Skeletal muscle tissue (tissue), 4 donors: Measurements from ENCODE around the gene PICALM. TPM values are rescaled to one million over a fixed set of nuclear protein-coding genes. Genes with fewer than 3 reads are reported as not detected.
A peak's percentile ranks its signal among the peaks of the same experiment; 100 is the strongest.
"Not testable (repeated sequence)": the region's sequence is repeated elsewhere in the genome, so short reads cannot be mapped to it uniquely, and the experiment has no call there.

ENCODE experiments used
- H3K27ac ChIP-seq: one replicate; pipeline ENCODE4 v1.7.0; 2013; ENCODE audit warnings: mild to moderate bottlenecking, low read depth, low read length, inconsistent platforms
- H3K27me3 ChIP-seq, 3 donors: one replicate each; pipeline ENCODE4 v1.7.0; 2013; ENCODE audit warnings: low read length in 3 of 3; ENCODE audit not compliant: control insufficient read depth in 3 of 3, insufficient read depth in 3 of 3
- H3K36me3 ChIP-seq, 3 donors: one replicate each; pipeline ENCODE4 v1.7.0; 2013; ENCODE audit warnings: low read length in 3 of 3; ENCODE audit not compliant: control insufficient read depth in 3 of 3, insufficient read depth in 3 of 3
- H3K4me1 ChIP-seq, 3 donors: one replicate each; pipeline ENCODE4 v1.7.0; 2013; ENCODE audit warnings: low read length in 3 of 3, mild to moderate bottlenecking in 3 of 3; ENCODE audit not compliant: control insufficient read depth in 3 of 3, insufficient read depth in 3 of 3
- H3K4me3 ChIP-seq, 3 donors: one replicate each; pipeline ENCODE4 v1.7.0; 2013; ENCODE audit warnings: low read length in 3 of 3
- H3K9ac ChIP-seq, 3 donors: one replicate each; pipeline ENCODE4 v1.7.0; 2013; ENCODE audit warnings: low read length in 3 of 3, mild to moderate bottlenecking in 3 of 3, moderate library complexity in 2 of 3, low read depth in 1 of 3
- H3K9me3 ChIP-seq, 3 donors: one replicate each; pipeline ENCODE4 v1.7.0; 2013; ENCODE audit warnings: low read length in 3 of 3; ENCODE audit not compliant: control insufficient read depth in 3 of 3
- total RNA-seq: library from RNA; depleted of rRNA; stranded (reverse); fragments of >200 nt; gene quantifications from one replicate; pipeline ENCODE4 v1.2.3, GENCODE V29; 2014
- donor health status: Osteomylitis.

PICALM gene
- total RNA-seq, 1 donor from 2014 or later: 707 TPM

- H3K9me3 ChIP-seq: peaks cover 0 to 2% (median 0%) of the 10 kb centered on the region in 3 donors
- H3K27ac ChIP-seq: no peak overlapping the region
- no peaks in the 10 kb centered on the region for H3K36me3 ChIP-seq
- no peak overlapping the region for H3K9ac ChIP-seq
- no peak overlapping the region for H3K4me3 ChIP-seq
- peaks cover 0 to 2% (median 0%) of the 10 kb centered on the region in 3 donors for H3K4me1 ChIP-seq
- peaks cover 0 to 5% (median 4%) of the 10 kb centered on the region in 3 donors for H3K27me3 ChIP-seq
Measured at GRCh38 chr11:85939099-85940015, 129.5 kb downstream of the PICALM start.

DNA sequence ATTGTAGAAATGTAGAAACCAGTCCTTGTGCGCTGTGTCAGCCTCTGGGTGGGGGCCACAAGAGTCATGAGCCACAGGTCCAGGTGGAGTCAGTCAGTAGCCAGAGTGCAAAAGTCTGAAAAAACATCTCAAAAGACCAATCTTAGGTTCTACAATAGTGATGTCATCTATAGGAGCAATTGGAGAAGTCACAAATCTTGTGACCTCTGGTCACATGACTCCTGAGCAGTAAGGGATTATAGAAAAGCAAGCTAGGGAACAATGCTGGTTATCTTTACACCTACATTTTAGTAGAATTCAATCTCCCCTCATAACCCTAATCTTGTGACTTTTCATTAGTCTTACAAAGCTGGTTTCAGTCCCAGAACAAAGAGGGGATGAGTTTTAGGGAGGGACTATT is 131.0 kb downstream of the PICALM start:
- Histone ChIP-seq H3K4me3 (no peak overlapping the region), H3K27me3 (peaks cover 0 to 5% (median 4%) of the 10 kb centered on the region in 3 donors), H3K27ac (no peak overlapping the region), H3K36me3 (no peaks in the 10 kb centered on the region), H3K9ac (no peak overlapping the region), H3K9me3 (peaks cover 0 to 2% (median 0%) of the 10 kb centered on the region in 3 donors), H3K4me1 (peaks cover 0 to 2% (median 0%) of the 10 kb centered on the region in 3 donors)

DNA sequence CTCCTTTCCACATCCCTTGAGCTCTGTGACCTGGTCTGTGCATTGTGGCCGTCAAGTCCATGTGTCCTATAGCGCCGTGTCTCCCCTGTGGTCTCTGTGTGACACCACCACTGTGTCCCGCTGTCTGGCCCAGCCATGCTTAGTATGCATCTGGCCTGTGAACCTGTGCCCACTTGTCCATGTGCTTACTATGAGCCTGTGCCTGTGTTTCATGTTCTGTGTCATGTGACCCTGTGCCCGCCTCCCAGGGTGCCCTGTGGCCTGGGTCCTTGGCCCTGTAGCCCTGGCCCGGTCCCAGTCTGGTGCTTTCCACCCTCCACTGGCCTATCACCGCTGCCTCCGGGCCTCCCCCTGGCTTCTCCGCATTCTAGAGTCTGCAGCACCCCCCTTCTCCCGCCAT is 133.1 kb downstream of the PICALM start:
- Histone ChIP-seq H3K9ac (no peak overlapping the region), H3K27ac (no peak overlapping the region), H3K4me1 (no peaks in the 10 kb centered on the region), H3K36me3 (no peaks in the 10 kb centered on the region), H3K27me3 (peaks cover 0 to 5% (median 4%) of the 10 kb centered on the region in 3 donors), H3K9me3 (peaks cover 0 to 2% (median 0%) of the 10 kb centered on the region in 3 donors), H3K4me3 (no peak overlapping the region)

DNA sequence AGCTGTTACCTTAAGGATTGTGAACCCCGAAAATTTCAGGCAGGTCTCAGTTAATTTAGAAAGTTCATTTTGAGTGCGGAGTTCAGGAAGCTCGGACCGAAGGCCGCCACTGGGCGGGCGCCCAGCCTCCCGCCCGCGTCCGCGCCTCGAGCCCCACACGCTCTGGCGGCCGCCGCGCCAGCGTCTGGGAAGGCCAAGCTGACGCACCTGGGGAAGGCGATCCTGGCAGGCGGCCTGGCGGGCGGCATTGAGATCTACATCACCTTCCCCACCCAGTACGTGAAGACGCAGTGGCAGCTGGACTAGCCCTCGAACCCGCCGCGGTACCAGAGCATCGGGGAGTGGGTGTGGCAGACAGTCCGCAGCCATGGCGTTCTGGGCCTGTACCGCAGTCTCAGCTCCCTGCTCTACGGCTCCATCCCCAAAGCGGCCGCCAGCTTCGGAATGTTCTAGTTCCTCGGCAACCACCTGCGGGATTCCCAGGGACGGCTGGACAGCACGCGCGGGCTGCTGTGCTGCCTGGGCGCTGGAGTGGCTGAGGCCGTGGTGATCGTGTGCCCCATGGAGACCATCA is 134.2 kb downstream of the PICALM start:
- Histone ChIP-seq H3K9ac (no peak overlapping the region), H3K4me1 (no peaks in the 10 kb centered on the region), H3K36me3 (no peaks in the 10 kb centered on the region), H3K27me3 (peaks cover 0 to 5% (median 4%) of the 10 kb centered on the region in 3 donors), H3K27ac (no peak overlapping the region), H3K9me3 (peaks cover 0 to 2% (median 0%) of the 10 kb centered on the region in 3 donors), H3K4me3 (peak overlapping the region in 1 of 3 donors; percentile 13)

DNA sequence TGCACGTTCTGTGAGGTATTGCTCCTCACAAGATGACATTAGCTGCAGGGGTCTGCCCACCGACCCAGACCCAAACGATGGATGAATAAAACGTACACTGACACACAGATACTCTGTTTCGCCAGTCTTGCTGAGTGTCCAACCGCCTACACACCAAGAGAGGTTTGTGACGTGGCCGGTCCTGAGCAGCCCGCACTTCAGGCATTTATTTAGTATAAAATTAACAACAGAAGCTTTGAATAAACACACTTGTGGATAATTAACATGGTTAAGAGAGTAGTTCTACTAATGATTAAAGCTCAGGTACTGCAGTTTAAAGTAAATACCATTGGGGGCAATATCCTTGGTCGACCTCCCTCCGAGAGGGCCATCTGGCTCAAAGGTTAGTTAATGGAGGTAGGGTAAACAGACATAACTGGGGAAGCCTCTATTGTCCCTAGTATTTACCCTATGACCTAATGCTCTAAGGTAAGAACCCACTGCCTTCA is 138.0 kb downstream of the PICALM start:
- no peak overlapping the region for H3K4me3 ChIP-seq
- H3K27me3 ChIP-seq: peaks cover 0 to 5% (median 4%) of the 10 kb centered on the region in 3 donors
- H3K4me1 ChIP-seq: no peaks in the 10 kb centered on the region
- H3K9me3 ChIP-seq: peaks cover 0 to 2% (median 0%) of the 10 kb centered on the region in 3 donors
- no peak overlapping the region for H3K27ac ChIP-seq
- no peak overlapping the region for H3K9ac ChIP-seq
- no peaks in the 10 kb centered on the region for H3K36me3 ChIP-seq

- not testable (repeated sequence) for H3K9ac ChIP-seq, H3K4me3 ChIP-seq, H3K27me3 ChIP-seq, H3K4me1 ChIP-seq, H3K36me3 ChIP-seq, H3K9me3 ChIP-seq, H3K27ac ChIP-seq
Measured at GRCh38 chr11:85926653-85927214, 142.2 kb downstream of the PICALM start.

DNA sequence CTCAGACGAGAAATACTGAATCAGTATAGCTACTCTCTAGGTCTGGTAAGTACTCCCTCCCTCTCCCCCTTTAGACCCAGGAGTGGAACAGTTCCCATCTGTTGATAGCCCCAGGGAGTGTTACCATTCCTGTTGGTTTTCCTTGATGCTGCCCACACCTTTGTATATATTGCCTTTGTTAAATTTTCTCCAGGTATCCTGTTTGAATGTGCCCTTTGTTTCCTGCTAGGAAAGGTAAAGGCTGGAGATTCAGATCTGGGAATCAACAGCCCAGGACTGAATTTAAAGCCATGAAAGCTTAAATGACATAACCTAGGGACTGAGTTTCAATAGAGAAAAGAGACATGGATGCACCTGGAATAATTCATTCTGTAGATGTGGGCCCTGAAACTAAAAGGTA is 145.4 kb downstream of the PICALM start:
- H3K9ac ChIP-seq: no peak overlapping the region
- H3K9me3 ChIP-seq: peaks cover 0 to 3% (median 0%) of the 10 kb centered on the region in 3 donors
- H3K4me3 ChIP-seq: no peak overlapping the region
- H3K27ac ChIP-seq: no peak overlapping the region
- H3K4me1 ChIP-seq: no peaks in the 10 kb centered on the region
- no peaks in the 10 kb centered on the region for H3K36me3 ChIP-seq
- no peaks in the 10 kb centered on the region for H3K27me3 ChIP-seq

- H3K27me3 ChIP-seq: no peaks in the 10 kb centered on the region
- no peak overlapping the region for H3K27ac ChIP-seq
- no peak overlapping the region for H3K4me3 ChIP-seq
- no peaks in the 10 kb centered on the region for H3K36me3 ChIP-seq
- H3K4me1 ChIP-seq: no peaks in the 10 kb centered on the region
- peaks cover 0 to 3% (median 0%) of the 10 kb centered on the region in 3 donors for H3K9me3 ChIP-seq
- no peak overlapping the region for H3K9ac ChIP-seq
Measured at GRCh38 chr11:85922367-85922766, 146.5 kb downstream of the PICALM start.

- Histone ChIP-seq H3K9ac (no peak overlapping the region), H3K27me3 (no peaks in the 10 kb centered on the region), H3K36me3 (no peaks in the 10 kb centered on the region), H3K4me1 (no peaks in the 10 kb centered on the region), H3K4me3 (no peak overlapping the region), H3K27ac (no peak overlapping the region), H3K9me3 (peaks cover 0 to 5% (median 4%) of the 10 kb centered on the region in 3 donors)
Measured at GRCh38 chr11:85918910-85919794, 149.7 kb downstream of the PICALM start.
